H9 (cell line): ENCODE data around the gene ARHGAP26. TPM values are rescaled to one million over a fixed set of nuclear protein-coding genes. Genes with fewer than 3 reads are reported as not detected.
"Not testable (repeated sequence)": the region's sequence is repeated elsewhere in the genome, so short reads cannot be mapped to it uniquely, and the experiment has no call there.

Experiments
- DNase-seq: peaks from one replicate; pipeline ENCODE4 v3.0.0-alpha.2; 2017
- H2AFZ ChIP-seq: one replicate; pipeline ENCODE4 v1.6.1; 2013; ENCODE audit warnings: mild to moderate bottlenecking, low read length, control low read depth, moderate library complexity
- H2AK5ac ChIP-seq: 2 replicates; pipeline ENCODE4 v1.6.1; 2013; ENCODE audit warnings: low read length, control low read depth, mixed read lengths; ENCODE audit not compliant: insufficient read length
- H2BK120ac ChIP-seq: one replicate; pipeline ENCODE4 v1.6.1; 2013; ENCODE audit warnings: low read depth, mild to moderate bottlenecking, low read length, control low read depth, inconsistent platforms; ENCODE audit not compliant: poor library complexity, severe bottlenecking
- H2BK12ac ChIP-seq: 2 replicates; pipeline ENCODE4 v1.6.1; 2013; ENCODE audit warnings: low read length, control low read depth, mixed read lengths, low read depth; ENCODE audit not compliant: insufficient read length
- H2BK15ac ChIP-seq: 2 replicates; pipeline ENCODE4 v1.6.1; 2013; ENCODE audit warnings: low read depth, low read length, control low read depth
- H2BK20ac ChIP-seq: one replicate; pipeline ENCODE4 v1.6.1; 2013; ENCODE audit warnings: low read depth, mild to moderate bottlenecking, low read length, control low read depth, inconsistent platforms; ENCODE audit not compliant: poor library complexity, severe bottlenecking
- H2BK5ac ChIP-seq: 2 replicates; pipeline ENCODE4 v1.6.1; 2013; ENCODE audit warnings: low read length, control low read depth, mixed read lengths; ENCODE audit not compliant: insufficient read length
- H3K14ac ChIP-seq: 2 replicates; pipeline ENCODE4 v1.6.1; 2013; ENCODE audit warnings: low read length, control low read depth; ENCODE audit not compliant: insufficient read depth
- H3K18ac ChIP-seq: 2 replicates; pipeline ENCODE4 v1.6.1; 2013; ENCODE audit warnings: low read depth, mild to moderate bottlenecking, mixed read lengths, low read length, control low read depth; ENCODE audit not compliant: insufficient read length
- H3K23ac ChIP-seq: 2 replicates; pipeline ENCODE4 v1.6.1; 2013; ENCODE audit warnings: low read length, control low read depth, mixed read lengths, low read depth; ENCODE audit not compliant: insufficient read length
- H3K23me2 ChIP-seq: 2 replicates; pipeline ENCODE4 v1.6.1; 2013; ENCODE audit warnings: low read depth, mild to moderate bottlenecking, mixed read lengths, low read length, control low read depth; ENCODE audit not compliant: insufficient read length, poor library complexity, severe bottlenecking
- H3K27ac ChIP-seq: 2 replicates; pipeline ENCODE4 v1.5.1; 2013; ENCODE audit warnings: low read length, control low read depth, mixed read lengths, low read depth; ENCODE audit not compliant: insufficient read length
- H3K27me3 ChIP-seq: 2 replicates; pipeline ENCODE4 v1.6.1; 2013; ENCODE audit warnings: low read length, control low read depth, inconsistent platforms; ENCODE audit not compliant: insufficient read depth
- H3K4ac ChIP-seq: 2 replicates; pipeline ENCODE4 v1.6.1; 2013; ENCODE audit warnings: low read depth, mild to moderate bottlenecking, control low read depth, inconsistent platforms, low read length, moderate library complexity
- H3K4me1 ChIP-seq: 2 replicates; pipeline ENCODE4 v1.6.1; 2013; ENCODE audit warnings: low read length, control low read depth, inconsistent platforms; ENCODE audit not compliant: insufficient read depth
- H3K4me2 ChIP-seq: 2 replicates; pipeline ENCODE4 v1.6.1; 2013; ENCODE audit warnings: low read length, control low read depth, mixed read lengths; ENCODE audit not compliant: insufficient read length, insufficient read depth
- H3K56ac ChIP-seq: 2 replicates; pipeline ENCODE4 v1.6.1; 2013; ENCODE audit warnings: low read depth, mild to moderate bottlenecking, mixed read lengths, low read length, control low read depth; ENCODE audit not compliant: insufficient read length
- H3K79me1 ChIP-seq: 2 replicates; pipeline ENCODE4 v1.6.1; 2013; ENCODE audit warnings: low read depth, mild to moderate bottlenecking, moderate library complexity, low read length, control low read depth, inconsistent platforms; ENCODE audit not compliant: insufficient read depth, poor library complexity, severe bottlenecking
- H3K79me2 ChIP-seq: 2 replicates; pipeline ENCODE4 v1.6.1; 2013; ENCODE audit warnings: low read length, control low read depth, inconsistent platforms; ENCODE audit not compliant: insufficient read depth
- H3K9ac ChIP-seq: 2 replicates; pipeline ENCODE4 v1.6.1; 2013; ENCODE audit warnings: low read length, control low read depth, mixed read lengths; ENCODE audit not compliant: insufficient read length; ENCODE audit errors: extremely low read depth
- H3K9me3 ChIP-seq: one replicate; pipeline ENCODE4 v1.6.1; 2013; ENCODE audit warnings: low read depth, low read length, inconsistent platforms; ENCODE audit not compliant: control insufficient read depth
- H3T11ph ChIP-seq: one replicate; pipeline ENCODE4 v1.6.1; 2013; ENCODE audit warnings: mild to moderate bottlenecking, low read length, control low read depth, inconsistent platforms
- H4K20me1 ChIP-seq: one replicate; pipeline ENCODE4 v1.6.1; 2013; ENCODE audit not compliant: control insufficient read depth, insufficient read length, insufficient read depth
- H4K5ac ChIP-seq: 2 replicates; pipeline ENCODE4 v1.6.1; 2013; ENCODE audit warnings: low read depth, mild to moderate bottlenecking, mixed read lengths, low read length, control low read depth; ENCODE audit not compliant: insufficient read length
- H4K8ac ChIP-seq: replicated peaks from 2 replicates; pipeline ENCODE4 v1.6.1; 2013; ENCODE audit warnings: low read length, control low read depth, mixed read lengths, low read depth; ENCODE audit not compliant: insufficient read length
- H4K91ac ChIP-seq: 2 replicates; pipeline ENCODE4 v1.6.1; 2013; ENCODE audit warnings: low read depth, mild to moderate bottlenecking, moderate library complexity, mixed read lengths, low read length, control low read depth; ENCODE audit not compliant: insufficient read length
- H3K27ac Mint-ChIP-seq, 3 experiments: 2 replicates in 2 of 3; 3 replicates in 1 of 3; pipeline ENCODE4 v1.8.0; 2020 to 2021; ENCODE audit warnings: mixed read lengths in 3 of 3, mild to moderate bottlenecking in 1 of 3, moderate library complexity in 1 of 3
- H3K27me3 Mint-ChIP-seq: 2 replicates; pipeline ENCODE4 v1.8.0; 2021; ENCODE audit warnings: low read depth, mild to moderate bottlenecking, moderate library complexity, mixed read lengths
- H3K36me3 Mint-ChIP-seq, 3 experiments: 2 replicates in 2 of 3; 3 replicates in 1 of 3; pipeline ENCODE4 v1.8.0; 2020 to 2021; ENCODE audit warnings: low read depth in 3 of 3, mixed read lengths in 3 of 3; ENCODE audit not compliant: insufficient read depth in 1 of 3
- H3K4me1 Mint-ChIP-seq, 2 experiments: 2 replicates each; pipeline ENCODE4 v1.8.0; 2020; ENCODE audit warnings: mixed read lengths in 2 of 2
- H3K4me3 Mint-ChIP-seq, 2 experiments: 2 replicates in 1 of 2; 3 replicates in 1 of 2; pipeline ENCODE4 v1.8.0; 2020 to 2021; ENCODE audit warnings: mild to moderate bottlenecking in 2 of 2, mixed read lengths in 2 of 2, moderate library complexity in 1 of 2
- H3K9me3 Mint-ChIP-seq, 2 experiments: 2 replicates in 1 of 2; 3 replicates in 1 of 2; pipeline ENCODE4 v1.8.0; 2020; ENCODE audit warnings: mild to moderate bottlenecking in 2 of 2, mixed read lengths in 2 of 2, moderate library complexity in 1 of 2
- CTCF ChIP-seq: fragments of 200-600 bp; sonication (generic); conservative IDR thresholded peaks from 3 replicates; pipeline ENCODE4 v1.8.0; 2021; ENCODE audit warnings: antibody characterized with exemption, mild to moderate bottlenecking
- WGBS: extraction: QIAGEN DNeasy Blood & Tissue Kit; methylation state at CpG from one replicate; pipeline ENCODE4 v1.1.7; 2013; ENCODE audit warnings: missing lambda C conversion rate, low lambda C conversion rate, mixed read lengths; ENCODE audit not compliant: insufficient read length; ENCODE audit errors: extremely low coverage; 5-methylcytosine and 5-hydroxymethylcytosine counted together
- total RNA-seq: library from RNA; stranded (reverse); gene quantifications from 2 replicates; pipeline ENCODE4 v1.2.1, GENCODE V29; 2021

Gene ARHGAP26
- total RNA-seq, 1 experiment from 2014 or later, result 13.8 TPM

GRCh38 chr5:142984525-142984924, 214.3 kb downstream of the ARHGAP26 start:
- Histone ChIP-seq H3K56ac (no peak overlapping the region), H3K9ac (no peak overlapping the region), H2BK12ac (no peak overlapping the region), H3K27me3 (no peaks in the 10 kb centered on the region), H4K8ac (no peak overlapping the region), H4K20me1 (no peaks in the 10 kb centered on the region), H2AK5ac (no peak overlapping the region), H3K4me2 (no peak overlapping the region), H3K9me3 (no peaks in the 10 kb centered on the region), H3T11ph (no peak overlapping the region), H3K23ac (no peak overlapping the region), H3K4me1 (peaks cover 16% of the 10 kb centered on the region; the same call in 1 of the 2 replicates), H2BK15ac (no peak overlapping the region), H3K4ac (no peak overlapping the region), H3K27ac (no peak overlapping the region), H4K91ac (no peak overlapping the region), H2BK120ac (no peak overlapping the region), H3K23me2 (no peaks in the 10 kb centered on the region), H2AFZ (no peak overlapping the region), H3K79me2 (no peaks in the 10 kb centered on the region), H4K5ac (no peak overlapping the region), H3K18ac (no peak overlapping the region), H3K79me1 (no peaks in the 10 kb centered on the region), H2BK20ac (no peak overlapping the region), H2BK5ac (no peak overlapping the region), H3K14ac (no peak overlapping the region)
- no CpG with 5 or more reads among the region's 2 CpGs for WGBS
- no peak for DNase-seq
- Mint-ChIP-seq H3K4me3 (no peak overlapping the region), H3K9me3 (peaks cover 4 to 11% of the 10 kb centered on the region in 2 experiments; a peak in 4 of 5 replicates), H3K27ac (no peak overlapping the region), H3K27me3 (no peaks in the 10 kb centered on the region), H3K36me3 (peaks cover 4 to 15% (median 11%) of the 10 kb centered on the region in 3 experiments; a peak in 6 of 7 replicates), H3K4me1 (peaks cover 26 to 29% of the 10 kb centered on the region in 2 experiments)
- no peak for TF ChIP-seq CTCF

GRCh38 chr5:142989270-142989669, 219.1 kb downstream of the ARHGAP26 start:
- H3T11ph ChIP-seq, H4K20me1 ChIP-seq, H2AK5ac ChIP-seq, H3K27ac ChIP-seq, H3K4ac ChIP-seq, DNase-seq, H3K56ac ChIP-seq, H3K18ac ChIP-seq, H3K79me1 ChIP-seq, H2BK12ac ChIP-seq, H3K79me2 ChIP-seq, H2AFZ ChIP-seq, H2BK120ac ChIP-seq, H3K4me1 Mint-ChIP-seq, H3K27me3 Mint-ChIP-seq, H2BK15ac ChIP-seq, H3K23ac ChIP-seq, H3K27me3 ChIP-seq, H4K91ac ChIP-seq, H3K4me1 ChIP-seq, H2BK20ac ChIP-seq, H3K9ac ChIP-seq, H3K14ac ChIP-seq, H3K23me2 ChIP-seq, H4K8ac ChIP-seq, H3K4me3 Mint-ChIP-seq, H3K27ac Mint-ChIP-seq, H2BK5ac ChIP-seq, H3K9me3 ChIP-seq, H4K5ac ChIP-seq, H3K4me2 ChIP-seq: not testable (repeated sequence)
- Mint-ChIP-seq H3K9me3 (peaks cover 33% of the 10 kb centered on the region in 2 experiments), H3K36me3 (peaks cover 29 to 36% (median 33%) of the 10 kb centered on the region in 3 experiments)
- no CpG with 5 or more reads among the region's 1 CpG for WGBS
